GM13977 (cell line): ENCODE measurements around the gene CCDC13.

Source experiments
- DNase-seq: peaks from one replicate; pipeline ENCODE4 v3.0.0; 2012; ENCODE audit warnings: low spot score
- in situ Hi-C: fragments of 300-500 bp; cut with MboI; formaldehyde crosslinking; loops from one replicate; pipeline ENCODE4 v1.12.0; 2022; ENCODE audit warnings: low sequenced_read_pairs, low pct_unique_long_range_greater_than_20kb, mixed read lengths, inconsistent platforms; ENCODE audit not compliant: unreplicated experiment
- TF ChIP-seq, protein P1 (sequence below): IDR thresholded peaks from 2 replicates; pipeline ENCODE4 v1.5.1; 2012; ENCODE audit warnings: mild to moderate bottlenecking, control low read depth; ENCODE audit not compliant: insufficient read depth; ENCODE audit errors: extremely low read depth, missing control alignments

The CCDC13 gene

DNA sequence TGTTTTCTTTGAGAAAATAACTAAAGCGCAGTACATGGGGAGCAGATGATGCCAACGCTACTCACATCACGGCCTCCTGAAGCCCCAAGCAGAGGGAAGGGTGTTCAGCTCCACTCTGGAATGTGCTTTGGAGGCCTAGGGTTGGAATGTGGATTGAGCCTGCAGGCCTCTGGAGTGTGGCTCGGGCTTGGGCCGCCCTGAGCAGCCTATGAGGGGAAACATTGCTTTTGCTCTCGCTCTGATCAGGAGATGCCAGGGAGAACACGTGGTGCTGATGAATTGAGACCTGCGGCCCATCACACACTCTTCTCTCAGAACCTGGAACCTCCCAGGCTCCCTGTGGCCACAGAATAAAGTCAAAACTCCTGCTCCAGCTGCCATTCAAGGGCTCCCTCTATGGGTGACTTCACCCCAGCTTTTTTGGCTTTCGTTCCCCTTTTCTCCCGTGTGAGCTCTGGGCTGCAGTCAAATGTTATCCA lies 23.3 kb downstream of the CCDC13 start:
- TF ChIP-seq, protein P1, sequence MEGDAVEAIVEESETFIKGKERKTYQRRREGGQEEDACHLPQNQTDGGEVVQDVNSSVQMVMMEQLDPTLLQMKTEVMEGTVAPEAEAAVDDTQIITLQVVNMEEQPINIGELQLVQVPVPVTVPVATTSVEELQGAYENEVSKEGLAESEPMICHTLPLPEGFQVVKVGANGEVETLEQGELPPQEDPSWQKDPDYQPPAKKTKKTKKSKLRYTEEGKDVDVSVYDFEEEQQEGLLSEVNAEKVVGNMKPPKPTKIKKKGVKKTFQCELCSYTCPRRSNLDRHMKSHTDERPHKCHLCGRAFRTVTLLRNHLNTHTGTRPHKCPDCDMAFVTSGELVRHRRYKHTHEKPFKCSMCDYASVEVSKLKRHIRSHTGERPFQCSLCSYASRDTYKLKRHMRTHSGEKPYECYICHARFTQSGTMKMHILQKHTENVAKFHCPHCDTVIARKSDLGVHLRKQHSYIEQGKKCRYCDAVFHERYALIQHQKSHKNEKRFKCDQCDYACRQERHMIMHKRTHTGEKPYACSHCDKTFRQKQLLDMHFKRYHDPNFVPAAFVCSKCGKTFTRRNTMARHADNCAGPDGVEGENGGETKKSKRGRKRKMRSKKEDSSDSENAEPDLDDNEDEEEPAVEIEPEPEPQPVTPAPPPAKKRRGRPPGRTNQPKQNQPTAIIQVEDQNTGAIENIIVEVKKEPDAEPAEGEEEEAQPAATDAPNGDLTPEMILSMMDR = peak; percentile 40
- in situ Hi-C loops = no loop called here
- peak; percentile 38 for DNase-seq

DNA sequence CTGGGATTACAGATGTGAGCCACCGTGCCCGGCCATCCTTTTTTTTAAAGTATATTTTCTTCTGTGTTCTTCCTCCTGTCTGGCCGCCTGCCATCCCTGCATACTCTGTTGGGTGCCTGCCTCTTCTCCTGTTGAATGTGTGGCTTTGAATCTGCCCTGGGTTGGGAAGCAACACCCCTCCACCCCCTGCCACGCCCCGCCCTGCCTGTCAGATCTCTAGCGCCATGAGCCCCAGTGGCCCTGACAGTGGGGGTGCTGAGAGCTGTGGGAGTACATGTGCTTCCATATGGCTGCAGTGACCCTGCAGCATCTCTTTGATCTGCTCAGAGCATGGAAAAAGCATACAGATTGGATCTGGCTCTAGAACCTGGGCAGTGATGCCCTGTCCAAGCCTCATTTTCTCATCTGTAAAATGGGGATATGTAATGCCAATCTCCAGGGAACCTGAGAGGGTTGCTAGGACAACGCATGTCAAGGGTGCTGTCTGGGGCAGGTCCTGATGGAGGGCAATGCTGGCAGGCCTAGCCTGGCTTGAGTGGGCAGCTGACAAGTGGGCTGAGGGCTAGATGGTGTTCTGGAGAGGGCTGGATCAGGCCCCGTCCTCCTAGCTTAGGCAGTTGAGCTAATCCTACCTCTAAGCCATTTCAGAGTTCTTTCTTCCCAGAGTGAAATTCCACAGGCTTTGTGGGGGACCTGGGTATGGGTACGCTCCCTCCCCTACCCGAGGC lies 23.9 kb downstream of the CCDC13 start:
- TF ChIP-seq, protein P1 = no peak
- no peak for DNase-seq
- in situ Hi-C loops = no loop called here

DNA sequence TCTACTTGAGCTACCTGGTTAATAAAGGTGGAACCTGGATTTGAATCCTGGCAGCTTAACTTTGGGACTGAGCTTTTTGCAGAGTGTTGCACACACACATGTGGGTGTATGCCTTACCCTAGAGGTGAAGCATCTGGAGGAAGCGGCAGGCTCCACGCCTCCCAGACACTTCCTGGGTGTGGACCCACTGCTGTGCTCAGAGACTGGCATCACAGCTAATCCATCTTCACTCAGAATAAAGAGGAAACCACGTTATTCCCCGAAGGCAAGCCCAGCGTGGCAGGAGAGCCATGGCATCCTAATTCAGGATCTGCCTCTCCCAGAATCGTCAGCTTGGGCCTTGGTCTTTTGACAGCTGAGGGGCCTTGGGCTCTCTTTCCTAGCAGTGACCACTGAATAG lies 25.5 kb downstream of the CCDC13 start:
- in situ Hi-C loops = no loop called here
- TF ChIP-seq, protein P1 = no peak
- DNase-seq = no peak

DNA sequence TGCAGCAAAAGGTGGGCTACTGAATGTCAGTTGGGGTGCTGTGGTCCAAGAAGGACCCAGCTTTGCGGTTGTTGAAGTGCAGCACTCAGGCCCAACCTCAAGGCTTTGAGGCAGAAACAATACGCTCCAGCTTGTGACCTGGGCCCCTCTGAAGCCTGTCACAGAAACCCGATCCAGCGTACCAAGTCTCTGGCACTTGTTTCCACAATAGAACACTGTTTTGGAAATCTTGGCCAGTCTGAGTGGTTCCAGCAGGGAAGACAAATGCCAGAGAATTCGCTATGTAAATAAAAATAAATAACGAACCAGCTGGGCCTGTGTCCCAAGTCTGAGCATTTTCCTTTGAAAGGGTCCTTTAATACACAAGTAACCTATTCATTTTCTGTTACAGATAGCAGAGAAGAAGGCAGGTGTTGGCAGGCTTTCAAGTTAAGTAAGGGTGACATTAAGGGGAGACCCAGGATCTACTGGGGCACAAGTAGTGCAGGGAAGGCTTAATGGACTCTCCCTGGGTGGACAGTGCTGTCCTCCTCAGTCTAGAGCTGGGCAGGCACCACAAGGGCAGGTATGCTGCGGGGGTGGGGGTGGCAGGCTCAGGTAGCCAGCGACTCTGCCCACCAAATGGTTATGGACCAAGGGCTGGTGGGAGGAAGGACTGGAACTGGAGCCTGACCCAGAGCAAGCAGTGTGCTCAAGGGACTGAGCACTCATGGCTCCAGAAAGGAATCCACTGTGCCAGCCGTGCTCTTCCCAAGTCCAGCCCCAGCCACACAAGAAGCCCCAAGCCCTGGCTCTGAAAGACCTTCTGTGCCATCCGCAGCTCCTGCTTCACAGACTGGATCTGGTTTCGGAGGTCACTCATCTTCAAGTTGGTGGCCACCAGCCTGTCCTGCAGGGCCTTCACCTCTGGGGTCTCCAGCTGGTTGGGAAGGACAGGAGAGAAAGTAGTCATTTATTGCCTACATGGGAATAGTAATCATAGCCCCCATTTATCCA lies 26.3 kb downstream of the CCDC13 start:
- TF ChIP-seq, protein P1 = no peak
- no peak for DNase-seq
- in situ Hi-C loops = no loop called here

DNA sequence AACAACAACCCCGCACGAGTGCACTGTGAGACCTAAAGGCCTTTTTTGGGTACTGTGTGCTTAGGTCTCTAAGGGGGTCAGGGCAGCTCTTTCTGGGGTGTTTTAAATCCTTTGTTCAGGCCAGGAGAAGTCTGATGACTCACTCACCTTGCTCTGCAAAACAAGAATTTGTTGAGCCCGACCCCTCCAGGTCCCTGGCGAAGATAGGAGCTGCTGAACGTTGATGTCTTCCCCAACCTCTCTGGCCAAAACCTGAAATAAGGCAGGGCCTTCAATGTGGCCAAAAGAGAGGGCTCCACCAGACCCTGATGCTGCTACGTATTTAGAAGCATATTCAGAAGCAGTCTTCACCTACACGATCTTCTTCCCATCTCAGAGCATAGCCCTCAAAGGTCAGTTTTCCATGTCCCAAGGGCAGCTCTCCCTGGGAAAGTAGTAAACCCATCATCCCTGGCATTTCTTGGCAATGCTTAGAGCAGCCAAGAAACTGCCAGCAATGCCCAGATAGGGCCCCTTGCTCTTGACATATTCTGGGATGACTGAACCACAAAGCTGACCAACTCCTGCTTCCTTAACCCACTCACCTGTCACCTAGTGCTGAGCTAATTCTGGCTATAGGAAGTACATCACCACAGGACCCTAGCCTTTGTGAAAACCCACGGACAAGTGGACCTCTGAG lies 27.1 kb downstream of the CCDC13 start:
- DNase-seq = no peak
- in situ Hi-C loops = no loop called here
- TF ChIP-seq, protein P1 = no peak

DNA sequence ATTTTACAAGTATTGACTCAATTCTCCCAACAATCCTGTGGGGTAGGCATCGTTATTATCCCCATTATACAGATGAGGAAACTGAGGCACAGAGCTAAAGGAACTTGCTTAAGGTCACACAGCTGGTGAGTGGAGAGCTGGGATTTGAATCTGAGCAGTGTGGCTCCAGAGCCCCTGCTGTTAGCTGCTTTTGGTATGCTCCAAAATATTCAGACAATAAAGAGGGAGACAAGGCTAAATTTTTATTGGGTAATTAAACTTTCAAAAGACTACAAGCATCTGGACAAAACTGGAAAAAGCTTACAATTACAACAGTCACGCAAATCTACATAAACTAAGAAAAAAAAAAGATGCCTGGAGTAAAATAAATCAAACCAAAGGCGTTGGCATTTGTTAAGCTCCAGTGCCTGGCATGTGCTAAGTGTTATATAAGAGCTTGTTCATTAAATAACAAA lies 27.7 kb downstream of the CCDC13 start:
- in situ Hi-C loops = no loop called here
- no peak for DNase-seq
- TF ChIP-seq, protein P1 = no peak
